ENCODE results near the gene XYLT1.

Gene XYLT1

DNA sequence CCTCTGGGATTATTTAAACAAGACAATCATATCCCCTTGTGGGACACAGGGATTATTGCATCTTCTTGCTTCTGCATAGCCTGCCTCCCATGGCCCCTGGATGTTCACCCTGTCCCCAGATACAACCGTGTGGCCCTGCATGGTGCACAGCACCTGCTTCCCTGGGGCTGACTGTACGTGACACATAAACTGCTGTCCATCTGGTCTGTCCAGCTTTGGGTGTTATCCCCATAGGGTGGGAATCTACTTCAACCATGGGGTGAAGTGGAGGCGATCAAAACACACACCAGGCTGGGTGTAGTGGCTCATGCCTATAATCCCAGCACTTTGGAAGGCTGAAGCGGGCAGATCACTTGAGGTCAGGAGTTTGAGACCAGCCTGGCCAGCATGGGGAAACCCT is 138.8 kb downstream of the XYLT1 start:
- TF ChIP-seq, protein P1, sequence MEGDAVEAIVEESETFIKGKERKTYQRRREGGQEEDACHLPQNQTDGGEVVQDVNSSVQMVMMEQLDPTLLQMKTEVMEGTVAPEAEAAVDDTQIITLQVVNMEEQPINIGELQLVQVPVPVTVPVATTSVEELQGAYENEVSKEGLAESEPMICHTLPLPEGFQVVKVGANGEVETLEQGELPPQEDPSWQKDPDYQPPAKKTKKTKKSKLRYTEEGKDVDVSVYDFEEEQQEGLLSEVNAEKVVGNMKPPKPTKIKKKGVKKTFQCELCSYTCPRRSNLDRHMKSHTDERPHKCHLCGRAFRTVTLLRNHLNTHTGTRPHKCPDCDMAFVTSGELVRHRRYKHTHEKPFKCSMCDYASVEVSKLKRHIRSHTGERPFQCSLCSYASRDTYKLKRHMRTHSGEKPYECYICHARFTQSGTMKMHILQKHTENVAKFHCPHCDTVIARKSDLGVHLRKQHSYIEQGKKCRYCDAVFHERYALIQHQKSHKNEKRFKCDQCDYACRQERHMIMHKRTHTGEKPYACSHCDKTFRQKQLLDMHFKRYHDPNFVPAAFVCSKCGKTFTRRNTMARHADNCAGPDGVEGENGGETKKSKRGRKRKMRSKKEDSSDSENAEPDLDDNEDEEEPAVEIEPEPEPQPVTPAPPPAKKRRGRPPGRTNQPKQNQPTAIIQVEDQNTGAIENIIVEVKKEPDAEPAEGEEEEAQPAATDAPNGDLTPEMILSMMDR (IDR thresholded peaks at IDR 0.05; ENCODE audit: extremely low read depth, insufficient read depth, missing control alignments): no peak
- DNase-seq (ENCODE audit: low spot score): no peak
- in situ Hi-C loops (cut with MboI; ENCODE audit: low pct_unique_long_range_greater_than_20kb, low sequenced_read_pairs, unreplicated experiment): no loop called here

DNA sequence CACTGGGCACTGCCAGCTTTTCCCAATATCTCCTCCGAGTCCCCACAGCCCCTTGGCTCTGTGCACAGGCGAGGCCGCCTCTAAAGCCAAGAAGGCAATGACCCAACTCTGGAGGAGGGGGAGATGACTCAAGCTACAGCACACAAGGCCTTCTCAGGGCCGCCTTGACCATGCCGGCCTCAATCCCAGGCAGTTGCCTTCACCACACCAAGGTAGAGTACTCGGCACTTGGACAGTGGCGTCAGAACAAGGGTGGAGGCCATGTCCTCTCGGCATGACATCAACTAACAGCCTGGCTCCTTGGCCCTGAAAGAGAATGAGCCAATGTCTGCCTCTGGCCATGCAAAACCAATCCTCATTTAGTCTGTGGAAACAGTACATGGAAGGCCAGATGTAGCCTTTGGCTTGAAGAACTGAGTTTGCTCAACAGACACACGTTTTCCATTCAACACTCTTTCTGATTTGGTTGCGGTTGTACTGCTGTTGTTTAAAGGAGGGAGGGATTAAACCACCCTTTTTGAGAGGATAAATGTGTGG is 139.6 kb downstream of the XYLT1 start:
- TF ChIP-seq, protein P1 (IDR thresholded peaks at IDR 0.05; ENCODE audit: extremely low read depth, insufficient read depth, missing control alignments): no peak
- in situ Hi-C loops (cut with MboI; ENCODE audit: low pct_unique_long_range_greater_than_20kb, low sequenced_read_pairs, unreplicated experiment): no loop called here
- no peak for DNase-seq (ENCODE audit: low spot score)

DNA sequence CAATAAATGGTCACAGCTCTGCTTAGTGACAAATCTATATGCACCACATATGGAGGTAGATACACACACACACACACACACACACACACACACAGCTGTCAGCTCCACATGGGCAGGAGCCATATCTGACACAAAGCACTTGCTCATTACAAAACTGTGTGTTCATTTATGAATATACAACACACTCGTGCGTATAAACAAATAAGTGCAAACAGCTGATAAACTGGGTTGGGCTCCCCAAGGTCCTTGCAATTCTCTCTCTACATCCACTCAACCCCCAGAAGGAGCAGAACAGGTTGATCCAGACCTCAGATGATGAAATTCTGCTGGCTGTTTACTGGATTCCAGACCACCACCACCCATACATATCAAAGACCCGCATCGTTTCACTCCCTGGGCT is 140.7 kb downstream of the XYLT1 start:
- TF ChIP-seq, protein P1 (IDR thresholded peaks at IDR 0.05; ENCODE audit: extremely low read depth, insufficient read depth, missing control alignments): no peak
- no peak for DNase-seq (ENCODE audit: low spot score)
- in situ Hi-C loops (cut with MboI; ENCODE audit: low pct_unique_long_range_greater_than_20kb, low sequenced_read_pairs, unreplicated experiment): no loop called here

DNA sequence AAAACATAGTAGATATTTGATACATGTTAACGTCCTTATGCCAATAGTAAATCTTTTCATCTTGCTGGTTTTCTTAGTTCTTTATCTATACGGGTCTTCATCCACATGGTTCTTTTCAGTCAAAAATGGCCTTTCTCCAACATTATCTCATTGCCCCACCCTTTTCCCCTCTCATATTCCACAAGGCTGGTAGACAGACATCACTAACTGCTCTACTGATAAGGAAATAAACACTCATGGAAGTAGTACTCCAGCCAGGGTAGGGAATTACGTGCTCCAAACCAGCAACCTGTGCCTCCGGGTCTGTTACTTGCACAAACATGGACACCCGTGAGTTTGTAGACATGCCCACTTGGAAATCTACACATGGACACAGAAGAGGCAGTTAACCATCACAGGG is 141.4 kb downstream of the XYLT1 start:
- in situ Hi-C loops (cut with MboI; ENCODE audit: low pct_unique_long_range_greater_than_20kb, low sequenced_read_pairs, unreplicated experiment): no loop called here
- TF ChIP-seq, protein P1 (IDR thresholded peaks at IDR 0.05; ENCODE audit: extremely low read depth, insufficient read depth, missing control alignments): no peak
- no peak for DNase-seq (ENCODE audit: low spot score)

DNA sequence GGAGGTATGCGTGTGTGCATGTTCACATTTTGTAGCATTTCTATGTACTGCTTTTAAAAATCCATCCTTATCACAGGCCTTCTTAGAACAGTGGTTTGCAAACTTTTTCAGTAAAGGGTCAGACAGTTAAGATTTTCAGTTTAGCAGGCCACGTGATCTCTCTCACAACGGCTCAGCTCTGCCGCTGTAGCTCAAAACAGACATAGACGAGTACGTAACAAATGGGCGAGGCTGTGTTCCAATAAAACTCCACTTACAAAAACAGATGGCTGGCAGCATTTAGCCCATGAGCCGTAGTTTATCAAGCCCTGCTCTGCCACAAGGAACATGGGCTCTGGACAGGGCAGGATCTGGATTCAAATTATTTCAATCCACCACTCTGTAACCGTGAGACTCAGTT is 141.8 kb downstream of the XYLT1 start:
- in situ Hi-C loops (cut with MboI; ENCODE audit: low pct_unique_long_range_greater_than_20kb, low sequenced_read_pairs, unreplicated experiment): no loop called here
- TF ChIP-seq, protein P1 (IDR thresholded peaks at IDR 0.05; ENCODE audit: extremely low read depth, insufficient read depth, missing control alignments): no peak
- no peak for DNase-seq (ENCODE audit: low spot score)

DNA sequence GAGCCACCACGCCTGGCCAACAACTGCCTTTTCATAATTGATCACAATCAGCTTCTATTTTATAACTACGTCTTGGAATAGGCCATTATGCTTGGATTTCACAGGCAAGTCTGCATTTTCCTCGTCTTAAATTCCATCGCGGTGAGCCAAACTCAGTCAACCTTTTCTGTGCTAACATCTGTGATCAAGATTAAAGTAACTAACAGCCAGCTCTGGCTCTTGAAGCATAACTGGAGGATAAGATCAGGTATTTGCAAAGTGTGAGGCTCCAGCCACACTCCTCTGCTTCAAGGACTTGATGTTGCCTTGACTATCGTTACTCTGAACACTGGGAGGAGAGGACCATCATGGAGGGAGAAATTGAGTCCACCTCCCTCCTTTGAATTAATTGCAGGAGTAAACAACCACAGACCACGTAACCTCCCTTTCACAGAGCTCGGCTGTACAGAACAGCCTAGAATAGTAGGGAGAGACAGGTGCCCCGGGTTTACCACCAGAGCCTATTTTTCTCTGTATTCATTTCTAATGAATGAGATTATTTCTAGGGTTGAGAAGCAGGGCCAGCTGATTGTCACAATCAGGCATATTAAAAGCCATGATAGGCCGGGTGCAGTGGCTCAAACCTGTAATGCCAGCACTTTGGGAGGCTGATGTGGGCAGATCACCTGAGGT is 143.0 kb downstream of the XYLT1 start:
- in situ Hi-C loops (cut with MboI; ENCODE audit: low pct_unique_long_range_greater_than_20kb, low sequenced_read_pairs, unreplicated experiment): no loop called here
- no peak for DNase-seq (ENCODE audit: low spot score)
- TF ChIP-seq, protein P1 (IDR thresholded peaks at IDR 0.05; ENCODE audit: extremely low read depth, insufficient read depth, missing control alignments): no peak

All from GM13977 (cell line).